Choroid plexus epithelial cell (primary cell): ENCODE data around the gene LPO.
A peak's percentile ranks its signal among the peaks of the same experiment; 100 is the strongest.

Experiments
- DNase-seq: peaks from one replicate; pipeline ENCODE4 v3.0.0-alpha.2; 2010; ENCODE audit warnings: low read depth
- H3K4me3 ChIP-seq: 2 replicates; pipeline ENCODE4 v1.5.1; 2011; ENCODE audit warnings: low read depth, mild to moderate bottlenecking, control low read depth, low read length, moderate library complexity
- TF ChIP-seq, protein P1 (sequence below): conservative IDR thresholded peaks from 2 replicates; pipeline ENCODE4 v1.5.1; 2011; ENCODE audit warnings: low read depth, mild to moderate bottlenecking, control low read depth, inconsistent platforms, low read length, moderate library complexity

Gene LPO

DNA sequence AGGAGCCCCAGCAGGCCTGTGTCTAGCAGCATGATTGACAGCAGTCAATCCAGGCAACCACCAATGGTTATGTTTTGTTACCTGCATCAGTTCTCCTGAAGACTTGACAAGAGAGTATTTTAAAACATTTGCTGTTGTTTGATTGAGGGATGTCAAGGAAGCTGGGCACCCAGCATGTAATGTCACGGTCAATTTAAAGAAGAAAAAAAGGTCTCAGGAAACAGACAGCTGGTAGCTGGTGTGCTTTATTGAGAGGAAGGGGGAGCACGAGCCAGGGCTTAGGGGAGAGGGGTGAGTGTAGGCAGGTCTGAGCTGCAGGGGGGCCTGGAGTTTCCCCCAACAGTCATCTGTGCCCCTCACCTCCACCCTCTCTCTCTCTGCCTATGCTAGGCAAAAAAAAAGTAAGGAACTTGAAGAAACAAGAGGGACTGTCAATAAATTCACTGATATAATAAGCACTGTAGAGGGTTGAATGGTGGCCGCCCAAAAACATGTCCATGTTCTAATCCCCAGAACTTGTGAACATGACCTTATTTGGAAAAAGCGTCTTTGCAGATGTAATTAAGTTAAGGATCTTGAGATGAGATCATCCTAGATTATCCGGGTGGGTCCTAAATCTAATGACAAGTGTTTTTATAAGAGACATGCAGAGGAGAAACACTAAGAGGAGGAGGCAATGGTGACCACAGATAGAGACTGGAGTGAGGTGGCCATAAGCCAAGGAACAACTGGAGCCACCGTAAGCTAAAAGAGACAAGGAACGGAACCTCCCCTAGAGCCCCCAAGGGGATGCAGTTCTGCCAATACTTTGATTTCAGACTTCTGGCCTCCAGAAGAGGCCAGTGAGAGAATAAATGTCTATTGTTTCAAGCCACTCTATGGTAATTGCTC, 75.7 kb downstream of the LPO start:
- H3K4me3 ChIP-seq: no peak overlapping the region
- DNase-seq: no peak
- TF ChIP-seq, protein P1, sequence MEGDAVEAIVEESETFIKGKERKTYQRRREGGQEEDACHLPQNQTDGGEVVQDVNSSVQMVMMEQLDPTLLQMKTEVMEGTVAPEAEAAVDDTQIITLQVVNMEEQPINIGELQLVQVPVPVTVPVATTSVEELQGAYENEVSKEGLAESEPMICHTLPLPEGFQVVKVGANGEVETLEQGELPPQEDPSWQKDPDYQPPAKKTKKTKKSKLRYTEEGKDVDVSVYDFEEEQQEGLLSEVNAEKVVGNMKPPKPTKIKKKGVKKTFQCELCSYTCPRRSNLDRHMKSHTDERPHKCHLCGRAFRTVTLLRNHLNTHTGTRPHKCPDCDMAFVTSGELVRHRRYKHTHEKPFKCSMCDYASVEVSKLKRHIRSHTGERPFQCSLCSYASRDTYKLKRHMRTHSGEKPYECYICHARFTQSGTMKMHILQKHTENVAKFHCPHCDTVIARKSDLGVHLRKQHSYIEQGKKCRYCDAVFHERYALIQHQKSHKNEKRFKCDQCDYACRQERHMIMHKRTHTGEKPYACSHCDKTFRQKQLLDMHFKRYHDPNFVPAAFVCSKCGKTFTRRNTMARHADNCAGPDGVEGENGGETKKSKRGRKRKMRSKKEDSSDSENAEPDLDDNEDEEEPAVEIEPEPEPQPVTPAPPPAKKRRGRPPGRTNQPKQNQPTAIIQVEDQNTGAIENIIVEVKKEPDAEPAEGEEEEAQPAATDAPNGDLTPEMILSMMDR: no peak

DNA sequence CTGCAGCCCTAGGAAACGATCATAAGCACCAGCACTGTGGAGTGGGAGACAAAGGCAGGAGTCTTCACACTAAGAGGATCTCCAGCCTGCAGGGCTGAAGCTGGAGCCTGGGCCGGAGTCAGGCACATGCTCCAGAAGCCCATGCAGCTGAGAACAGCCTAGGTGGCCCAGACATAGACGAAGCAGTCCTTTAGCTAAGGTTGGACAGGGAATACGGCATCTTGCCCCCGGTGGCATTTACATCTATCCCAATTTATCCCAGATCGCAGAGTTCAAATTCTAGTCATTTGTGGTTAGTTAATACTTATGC, 76.3 kb downstream of the LPO start:
- no peak overlapping the region for H3K4me3 ChIP-seq
- TF ChIP-seq, protein P1: no peak
- DNase-seq: no peak

DNA sequence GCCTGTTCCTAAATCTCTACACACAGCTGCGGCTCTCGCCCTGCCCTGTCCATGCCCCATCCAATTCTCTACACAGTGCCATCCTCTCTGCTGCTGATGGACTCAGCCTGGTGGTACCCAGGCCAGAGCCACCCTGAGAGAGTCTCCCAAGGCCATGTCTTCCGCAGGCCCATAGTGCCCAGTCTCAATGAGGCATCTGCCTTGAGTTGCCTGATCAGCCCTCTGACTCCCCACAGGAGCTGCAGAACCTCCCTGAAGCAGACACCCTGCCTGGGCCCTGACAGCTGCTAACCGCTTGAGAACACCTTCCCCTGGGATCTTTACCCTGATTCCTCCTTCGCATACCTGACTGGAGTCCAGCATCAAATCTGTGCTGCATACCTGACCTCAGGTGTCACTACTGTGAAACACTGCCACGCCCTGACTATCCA, 76.9 kb downstream of the LPO start:
- DNase-seq: no peak

DNA sequence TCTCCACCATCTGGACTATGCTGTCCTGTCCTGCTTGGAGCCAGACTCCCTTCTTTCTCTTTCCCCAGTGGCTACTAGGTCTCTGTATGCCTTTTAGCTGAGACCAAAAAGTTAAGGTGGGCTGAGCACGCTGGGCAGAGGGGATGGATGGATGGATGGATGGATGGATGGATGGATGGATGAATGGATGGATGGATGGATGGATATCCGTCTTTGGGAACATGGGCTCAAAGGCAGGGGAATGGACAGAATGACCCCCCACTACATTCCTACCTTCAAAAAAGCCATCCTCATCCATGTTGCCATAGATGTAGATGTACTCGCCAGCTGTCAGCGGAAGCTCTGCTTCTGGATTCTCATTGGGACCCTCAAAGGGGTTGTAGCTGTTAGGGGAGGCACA, 77.4 kb downstream of the LPO start:
- TF ChIP-seq, protein P1: no peak
- no peak overlapping the region for H3K4me3 ChIP-seq
- no peak for DNase-seq

More for the DNA sequence above, 76.9 kb downstream of the LPO start:
- TF ChIP-seq, protein P1: no peak
- no peak overlapping the region for H3K4me3 ChIP-seq

DNA sequence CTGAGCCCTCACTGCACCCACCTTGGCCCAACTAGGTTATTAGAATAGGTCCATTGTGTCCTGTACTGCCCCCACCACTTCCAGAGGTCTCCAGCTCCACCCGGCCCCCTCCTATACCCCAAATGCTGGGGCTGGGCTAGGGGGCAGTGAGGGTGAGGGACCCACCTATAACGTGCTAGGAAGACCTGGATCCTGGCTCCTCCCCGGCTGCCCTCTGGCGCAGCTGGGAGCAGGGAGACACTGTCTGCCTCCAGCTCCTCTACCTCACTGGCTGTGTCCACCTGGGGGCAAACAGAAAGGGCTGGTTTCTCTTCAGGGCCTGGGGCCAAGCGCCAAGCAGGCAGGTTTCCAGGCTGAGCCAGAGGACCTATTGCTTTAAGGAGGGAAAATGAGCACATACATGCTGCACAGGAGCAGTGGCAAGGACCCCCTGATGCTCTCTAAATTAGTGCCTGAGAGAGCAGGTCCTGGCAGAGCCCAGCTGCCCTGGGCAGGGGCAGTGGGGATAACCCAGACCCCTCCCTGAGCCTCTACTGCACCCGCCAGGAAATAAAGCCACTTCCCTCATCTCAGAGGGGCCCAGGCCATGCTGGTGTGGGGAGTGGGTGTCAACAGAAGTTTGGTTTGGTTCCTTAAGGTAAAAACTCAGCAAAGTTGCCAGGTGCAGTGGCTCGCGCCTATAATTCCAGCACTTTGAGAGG, 78.0 kb downstream of the LPO start:
- no peak overlapping the region for H3K4me3 ChIP-seq
- TF ChIP-seq, protein P1: no peak
- no peak for DNase-seq

DNA sequence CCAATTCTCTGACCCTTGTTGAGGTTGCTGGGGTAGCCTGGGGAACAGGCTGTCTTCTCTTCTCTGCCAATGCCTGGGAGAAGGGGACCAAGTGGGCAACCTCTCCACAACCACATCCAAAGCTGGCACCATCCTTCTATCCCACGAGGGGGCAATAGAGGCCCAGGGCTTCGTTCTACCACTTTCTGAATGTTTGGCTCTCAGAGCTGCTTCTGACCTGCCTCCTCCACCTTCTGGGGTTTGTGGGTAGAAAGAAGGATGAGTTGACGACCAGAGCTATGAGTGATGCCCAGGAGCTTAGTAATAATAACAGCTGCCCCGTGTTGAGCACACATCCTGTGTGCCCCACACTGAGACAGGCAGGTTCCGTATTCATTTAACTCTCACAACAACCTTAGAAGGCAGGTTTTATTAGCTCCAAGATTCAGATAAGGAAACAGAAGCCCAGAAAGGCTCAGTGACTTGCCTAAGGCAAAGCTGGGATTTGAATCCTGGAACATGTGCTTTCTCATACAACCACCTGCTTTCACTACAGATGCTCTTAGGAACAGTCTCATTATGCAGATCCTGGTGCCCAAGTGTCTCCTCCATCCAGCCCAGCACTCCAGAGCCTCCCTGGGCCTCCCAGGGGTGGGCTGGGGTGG, 79.2 kb downstream of the LPO start:
- DNase-seq: peak; percentile 61
- no peak overlapping the region for H3K4me3 ChIP-seq
- TF ChIP-seq, protein P1: peak; percentile 79
